ENCODE results near the gene IL12RB2.

IL12RB2 gene

DNA sequence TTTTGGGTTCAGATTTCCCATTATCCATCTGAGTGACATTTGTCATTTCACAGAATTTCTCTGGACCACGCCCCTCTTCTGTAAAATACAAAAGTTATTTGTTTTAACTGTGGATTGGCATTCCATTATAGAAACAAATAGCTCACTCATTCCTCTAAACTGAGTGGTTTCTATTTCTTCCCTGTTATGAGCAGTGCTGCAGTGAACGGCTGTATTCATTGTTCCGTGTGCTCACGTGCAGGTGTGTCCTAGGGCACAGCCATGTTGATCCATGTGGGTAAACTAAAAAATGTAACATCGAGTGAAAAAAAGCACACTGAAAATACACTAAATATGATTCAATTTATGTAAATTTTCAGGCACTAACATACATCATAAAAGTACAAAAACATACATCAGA is 27.0 kb upstream of the IL12RB2 start:
- H3K27ac ChIP-seq (ENCODE audit: extremely low read depth, low read depth, low read length): no peak overlapping the region

DNA sequence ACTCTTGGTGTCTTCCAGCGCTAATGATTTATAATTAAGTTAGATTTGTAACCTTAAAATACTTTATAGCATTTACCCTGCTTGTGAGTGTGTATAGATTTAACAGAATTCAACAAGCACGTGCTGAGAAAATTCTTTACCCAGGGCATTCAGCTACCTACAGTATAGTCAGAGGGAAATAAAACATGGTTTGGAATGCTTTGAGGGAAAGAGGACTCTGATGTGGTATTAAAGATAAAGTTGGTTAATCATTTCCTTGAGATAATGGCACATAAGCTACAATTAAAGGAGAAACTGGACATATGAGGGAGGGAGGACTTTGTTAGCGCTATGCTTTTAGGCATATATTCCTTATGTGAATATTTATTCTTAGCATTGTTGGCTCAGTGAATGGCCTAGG is 26.4 kb upstream of the IL12RB2 start:
- H3K27ac ChIP-seq (ENCODE audit: extremely low read depth, low read depth, low read length): no peak overlapping the region
- H3K36me3 ChIP-seq (ENCODE audit: control insufficient read depth in 2 of 2, insufficient read depth in 1 of 2, low read length in 2 of 2): no peaks in the 10 kb centered on the region
- no peak for TF ChIP-seq ZBTB20 (tag by site-specific recombination; IDR thresholded peaks at IDR 0.05)
- TF ChIP-seq ZEB2 (tag by site-specific recombination; IDR thresholded peaks at IDR 0.05): no peak
- TF ChIP-seq, protein P1, sequence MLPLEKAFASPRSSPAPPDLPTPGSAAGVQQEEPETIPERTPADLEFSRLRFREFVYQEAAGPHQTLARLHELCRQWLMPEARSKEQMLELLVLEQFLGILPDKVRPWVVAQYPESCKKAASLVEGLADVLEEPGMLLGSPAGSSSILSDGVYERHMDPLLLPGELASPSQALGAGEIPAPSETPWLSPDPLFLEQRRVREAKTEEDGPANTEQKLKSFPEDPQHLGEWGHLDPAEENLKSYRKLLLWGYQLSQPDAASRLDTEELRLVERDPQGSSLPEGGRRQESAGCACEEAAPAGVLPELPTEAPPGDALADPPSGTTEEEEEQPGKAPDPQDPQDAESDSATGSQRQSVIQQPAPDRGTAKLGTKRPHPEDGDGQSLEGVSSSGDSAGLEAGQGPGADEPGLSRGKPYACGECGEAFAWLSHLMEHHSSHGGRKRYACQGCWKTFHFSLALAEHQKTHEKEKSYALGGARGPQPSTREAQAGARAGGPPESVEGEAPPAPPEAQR (tag by site-specific recombination; IDR thresholded peaks at IDR 0.05): no peak
- TF ChIP-seq ZNF433 (tag by site-specific recombination; IDR thresholded peaks at IDR 0.05; ENCODE audit: low read depth): no peak
- TF ChIP-seq, protein P2, sequence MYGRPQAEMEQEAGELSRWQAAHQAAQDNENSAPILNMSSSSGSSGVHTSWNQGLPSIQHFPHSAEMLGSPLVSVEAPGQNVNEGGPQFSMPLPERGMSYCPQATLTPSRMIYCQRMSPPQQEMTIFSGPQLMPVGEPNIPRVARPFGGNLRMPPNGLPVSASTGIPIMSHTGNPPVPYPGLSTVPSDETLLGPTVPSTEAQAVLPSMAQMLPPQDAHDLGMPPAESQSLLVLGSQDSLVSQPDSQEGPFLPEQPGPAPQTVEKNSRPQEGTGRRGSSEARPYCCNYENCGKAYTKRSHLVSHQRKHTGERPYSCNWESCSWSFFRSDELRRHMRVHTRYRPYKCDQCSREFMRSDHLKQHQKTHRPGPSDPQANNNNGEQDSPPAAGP (tag by site-specific recombination; IDR thresholded peaks at IDR 0.05): no peak
- TF ChIP-seq, protein P3, sequence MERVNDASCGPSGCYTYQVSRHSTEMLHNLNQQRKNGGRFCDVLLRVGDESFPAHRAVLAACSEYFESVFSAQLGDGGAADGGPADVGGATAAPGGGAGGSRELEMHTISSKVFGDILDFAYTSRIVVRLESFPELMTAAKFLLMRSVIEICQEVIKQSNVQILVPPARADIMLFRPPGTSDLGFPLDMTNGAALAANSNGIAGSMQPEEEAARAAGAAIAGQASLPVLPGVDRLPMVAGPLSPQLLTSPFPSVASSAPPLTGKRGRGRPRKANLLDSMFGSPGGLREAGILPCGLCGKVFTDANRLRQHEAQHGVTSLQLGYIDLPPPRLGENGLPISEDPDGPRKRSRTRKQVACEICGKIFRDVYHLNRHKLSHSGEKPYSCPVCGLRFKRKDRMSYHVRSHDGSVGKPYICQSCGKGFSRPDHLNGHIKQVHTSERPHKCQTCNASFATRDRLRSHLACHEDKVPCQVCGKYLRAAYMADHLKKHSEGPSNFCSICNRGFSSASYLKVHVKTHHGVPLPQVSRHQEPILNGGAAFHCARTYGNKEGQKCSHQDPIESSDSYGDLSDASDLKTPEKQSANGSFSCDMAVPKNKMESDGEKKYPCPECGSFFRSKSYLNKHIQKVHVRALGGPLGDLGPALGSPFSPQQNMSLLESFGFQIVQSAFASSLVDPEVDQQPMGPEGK (tag by site-specific recombination; IDR thresholded peaks at IDR 0.05): no peak
- TF ChIP-seq, protein P4, sequence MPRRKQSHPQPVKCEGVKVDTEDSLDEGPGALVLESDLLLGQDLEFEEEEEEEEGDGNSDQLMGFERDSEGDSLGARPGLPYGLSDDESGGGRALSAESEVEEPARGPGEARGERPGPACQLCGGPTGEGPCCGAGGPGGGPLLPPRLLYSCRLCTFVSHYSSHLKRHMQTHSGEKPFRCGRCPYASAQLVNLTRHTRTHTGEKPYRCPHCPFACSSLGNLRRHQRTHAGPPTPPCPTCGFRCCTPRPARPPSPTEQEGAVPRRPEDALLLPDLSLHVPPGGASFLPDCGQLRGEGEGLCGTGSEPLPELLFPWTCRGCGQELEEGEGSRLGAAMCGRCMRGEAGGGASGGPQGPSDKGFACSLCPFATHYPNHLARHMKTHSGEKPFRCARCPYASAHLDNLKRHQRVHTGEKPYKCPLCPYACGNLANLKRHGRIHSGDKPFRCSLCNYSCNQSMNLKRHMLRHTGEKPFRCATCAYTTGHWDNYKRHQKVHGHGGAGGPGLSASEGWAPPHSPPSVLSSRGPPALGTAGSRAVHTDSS (tag by site-specific recombination; IDR thresholded peaks at IDR 0.05): no peak
- no peak for TF ChIP-seq ZSCAN30 (tag by site-specific recombination; IDR thresholded peaks at IDR 0.05)
- TF ChIP-seq ZNF560 (tag by site-specific recombination; IDR thresholded peaks at IDR 0.05; ENCODE audit: borderline replicate concordance): no peak
- no peak for TF ChIP-seq GLI4 (tag by site-specific recombination; IDR thresholded peaks at IDR 0.05)
- TF ChIP-seq ZNF211 (tag by site-specific recombination; IDR thresholded peaks at IDR 0.05; ENCODE audit: low read depth): no peak
- no peak for TF ChIP-seq ZNF175 (tag by site-specific recombination; IDR thresholded peaks at IDR 0.05)
- TF ChIP-seq ZNF19 (tag by site-specific recombination; IDR thresholded peaks at IDR 0.05; ENCODE audit: low read depth): no peak
- TF ChIP-seq ZNF558 (tag by site-specific recombination; IDR thresholded peaks at IDR 0.05): no peak
- TF ChIP-seq, protein P5, sequence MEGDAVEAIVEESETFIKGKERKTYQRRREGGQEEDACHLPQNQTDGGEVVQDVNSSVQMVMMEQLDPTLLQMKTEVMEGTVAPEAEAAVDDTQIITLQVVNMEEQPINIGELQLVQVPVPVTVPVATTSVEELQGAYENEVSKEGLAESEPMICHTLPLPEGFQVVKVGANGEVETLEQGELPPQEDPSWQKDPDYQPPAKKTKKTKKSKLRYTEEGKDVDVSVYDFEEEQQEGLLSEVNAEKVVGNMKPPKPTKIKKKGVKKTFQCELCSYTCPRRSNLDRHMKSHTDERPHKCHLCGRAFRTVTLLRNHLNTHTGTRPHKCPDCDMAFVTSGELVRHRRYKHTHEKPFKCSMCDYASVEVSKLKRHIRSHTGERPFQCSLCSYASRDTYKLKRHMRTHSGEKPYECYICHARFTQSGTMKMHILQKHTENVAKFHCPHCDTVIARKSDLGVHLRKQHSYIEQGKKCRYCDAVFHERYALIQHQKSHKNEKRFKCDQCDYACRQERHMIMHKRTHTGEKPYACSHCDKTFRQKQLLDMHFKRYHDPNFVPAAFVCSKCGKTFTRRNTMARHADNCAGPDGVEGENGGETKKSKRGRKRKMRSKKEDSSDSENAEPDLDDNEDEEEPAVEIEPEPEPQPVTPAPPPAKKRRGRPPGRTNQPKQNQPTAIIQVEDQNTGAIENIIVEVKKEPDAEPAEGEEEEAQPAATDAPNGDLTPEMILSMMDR (tag by site-specific recombination; IDR thresholded peaks at IDR 0.05): no peak
- TF ChIP-seq ZNF341 (tag by site-specific recombination; IDR thresholded peaks at IDR 0.05; ENCODE audit: low read depth): no peak
- no peaks in the 10 kb centered on the region for H3K9me3 ChIP-seq (ENCODE audit: control insufficient read depth, insufficient read depth, low read depth, low read length)
- ChIA-PET POLR2A (no interaction called here), CTCF (no interaction called here)
- H3K4me1 ChIP-seq (ENCODE audit: control insufficient read depth, insufficient read depth, low read length): no peaks in the 10 kb centered on the region
- no peak overlapping the region for H3K4me3 ChIP-seq (ENCODE audit: low read depth, low read length)

More for the DNA sequence above, 27.0 kb upstream of the IL12RB2 start:
- POLR2A ChIA-PET: no interaction called here
- H3K4me1 ChIP-seq (ENCODE audit: control insufficient read depth, insufficient read depth, low read length): no peaks in the 10 kb centered on the region
- no peaks in the 10 kb centered on the region for H3K9me3 ChIP-seq (ENCODE audit: control insufficient read depth, insufficient read depth, low read depth, low read length)
- H3K36me3 ChIP-seq (ENCODE audit: control insufficient read depth in 2 of 2, insufficient read depth in 1 of 2, low read length in 2 of 2): no peaks in the 10 kb centered on the region
- TF ChIP-seq, protein P6, sequence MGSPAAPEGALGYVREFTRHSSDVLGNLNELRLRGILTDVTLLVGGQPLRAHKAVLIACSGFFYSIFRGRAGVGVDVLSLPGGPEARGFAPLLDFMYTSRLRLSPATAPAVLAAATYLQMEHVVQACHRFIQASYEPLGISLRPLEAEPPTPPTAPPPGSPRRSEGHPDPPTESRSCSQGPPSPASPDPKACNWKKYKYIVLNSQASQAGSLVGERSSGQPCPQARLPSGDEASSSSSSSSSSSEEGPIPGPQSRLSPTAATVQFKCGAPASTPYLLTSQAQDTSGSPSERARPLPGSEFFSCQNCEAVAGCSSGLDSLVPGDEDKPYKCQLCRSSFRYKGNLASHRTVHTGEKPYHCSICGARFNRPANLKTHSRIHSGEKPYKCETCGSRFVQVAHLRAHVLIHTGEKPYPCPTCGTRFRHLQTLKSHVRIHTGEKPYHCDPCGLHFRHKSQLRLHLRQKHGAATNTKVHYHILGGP (tag by site-specific recombination; IDR thresholded peaks at IDR 0.05): no peak
- no peak for TF ChIP-seq ZNF624 (tag by site-specific recombination; IDR thresholded peaks at IDR 0.05)
- TF ChIP-seq ZBTB21 (tag by site-specific recombination; IDR thresholded peaks at IDR 0.05): no peak
- no peak for TF ChIP-seq ZNF426 (tag by site-specific recombination; IDR thresholded peaks at IDR 0.05)
- no peak for TF ChIP-seq ZNF223 (tag by site-specific recombination; IDR thresholded peaks at IDR 0.05)
- no peak for TF ChIP-seq ZNF169 (tag by site-specific recombination; IDR thresholded peaks at IDR 0.05)
- TF ChIP-seq ZNF623 (tag by site-specific recombination; IDR thresholded peaks at IDR 0.05): no peak
- TF ChIP-seq, protein P7, sequence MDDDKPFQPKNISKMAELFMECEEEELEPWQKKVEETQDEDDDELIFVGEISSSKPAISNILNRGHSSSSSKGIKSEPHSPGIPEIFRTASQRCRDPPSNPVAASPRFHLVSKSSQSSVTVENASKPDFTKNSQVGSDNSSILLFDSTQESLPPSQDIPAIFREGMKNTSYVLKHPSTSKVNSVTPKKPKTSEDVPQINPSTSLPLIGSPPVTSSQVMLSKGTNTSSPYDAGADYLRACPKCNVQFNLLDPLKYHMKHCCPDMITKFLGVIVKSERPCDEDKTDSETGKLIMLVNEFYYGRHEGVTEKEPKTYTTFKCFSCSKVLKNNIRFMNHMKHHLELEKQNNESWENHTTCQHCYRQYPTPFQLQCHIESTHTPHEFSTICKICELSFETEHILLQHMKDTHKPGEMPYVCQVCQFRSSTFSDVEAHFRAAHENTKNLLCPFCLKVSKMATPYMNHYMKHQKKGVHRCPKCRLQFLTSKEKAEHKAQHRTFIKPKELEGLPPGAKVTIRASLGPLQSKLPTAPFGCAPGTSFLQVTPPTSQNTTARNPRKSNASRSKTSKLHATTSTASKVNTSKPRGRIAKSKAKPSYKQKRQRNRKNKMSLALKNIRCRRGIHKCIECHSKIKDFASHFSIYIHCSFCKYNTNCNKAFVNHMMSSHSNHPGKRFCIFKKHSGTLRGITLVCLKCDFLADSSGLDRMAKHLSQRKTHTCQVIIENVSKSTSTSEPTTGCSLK (tag by site-specific recombination; IDR thresholded peaks at IDR 0.05): no peak
- no peak for TF ChIP-seq HOXA7 (CRISPR knock-in tag; IDR thresholded peaks at IDR 0.05; ENCODE audit: borderline replicate concordance)
- no peak for TF ChIP-seq ZNF791 (tag by site-specific recombination; IDR thresholded peaks at IDR 0.05)
- CTCF ChIA-PET: no interaction called here
- H3K4me3 ChIP-seq (ENCODE audit: low read depth, low read length): no peak overlapping the region

Measured in HEK293 (cell line).